ENCODE measurements around the gene SCAMP2.

Gene SCAMP2

GRCh38 chr15:74857671-74858368, 15.3 kb downstream of the SCAMP2 start:
- DNase-seq, result no peak

GRCh38 chr15:74857082-74857655, 16.0 kb downstream of the SCAMP2 start:
- no peak for DNase-seq

GRCh38 chr15:74856537-74856936, 16.6 kb downstream of the SCAMP2 start:
- no peak for DNase-seq

DNA sequence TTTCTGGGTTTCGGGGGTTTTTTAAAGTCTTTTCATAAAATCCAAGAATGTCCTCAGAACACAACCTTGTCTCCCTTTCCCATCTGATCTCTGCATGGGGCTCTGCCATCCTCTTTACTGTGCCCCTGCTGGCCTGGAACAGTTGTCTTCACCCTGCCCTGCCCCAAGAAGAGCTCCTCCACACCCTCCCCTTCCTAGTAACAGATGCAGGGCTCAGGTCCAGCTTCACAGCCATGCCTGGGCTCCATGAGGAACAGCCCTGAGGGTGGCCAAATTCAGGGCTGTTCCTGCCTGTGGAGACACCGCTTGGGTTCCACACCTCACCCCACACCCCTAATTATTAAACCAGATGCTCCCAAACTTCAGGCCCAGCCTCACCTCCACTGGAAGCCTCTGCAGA, 17.3 kb downstream of the SCAMP2 start:
- DNase-seq, result no peak

- DNase-seq, result no peak
Observed at GRCh38 chr15:74854453-74855022, 18.6 kb downstream of the SCAMP2 start.

DNA sequence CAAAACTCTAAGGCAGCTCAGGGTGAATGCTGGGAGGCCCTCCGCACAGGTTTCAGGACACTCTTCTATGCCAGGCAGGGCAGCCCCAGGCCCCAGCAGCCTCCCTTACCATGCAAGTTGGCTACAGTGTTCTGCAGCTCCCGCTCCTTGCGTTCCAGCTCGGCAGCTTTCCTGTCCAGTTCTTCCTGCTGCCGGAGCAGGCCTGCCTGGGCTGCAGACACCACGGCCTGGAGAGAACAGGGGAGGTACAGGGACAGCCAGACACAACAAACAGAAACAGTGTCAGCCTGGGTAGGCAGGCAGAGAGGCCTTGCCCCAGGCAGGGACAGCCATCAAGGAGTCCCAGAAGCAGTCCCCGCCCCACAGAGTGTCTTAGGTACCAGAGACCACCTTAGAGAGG, 21.2 kb downstream of the SCAMP2 start:
- no peak for DNase-seq

DNA sequence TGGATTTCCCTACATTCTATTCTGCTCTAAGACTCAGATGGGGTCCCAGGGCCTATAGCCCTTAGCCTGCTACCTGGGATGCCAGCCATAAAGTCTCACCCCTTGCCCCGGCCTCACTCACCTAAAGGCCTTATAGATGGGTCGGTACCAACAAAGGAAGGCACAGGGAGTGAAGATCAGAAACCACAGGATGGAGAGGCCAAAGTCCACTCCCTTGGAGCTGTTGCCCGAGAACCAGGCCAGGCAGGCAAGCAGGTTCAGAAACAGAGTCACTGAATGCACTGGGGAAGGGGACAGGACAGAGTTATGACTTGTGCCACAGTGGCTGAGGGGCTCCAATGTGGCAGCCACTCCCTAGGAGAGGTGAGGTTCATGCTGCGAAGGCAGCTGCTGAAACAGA, 22.8 kb downstream of the SCAMP2 start:
- DNase-seq, result no peak

DNA sequence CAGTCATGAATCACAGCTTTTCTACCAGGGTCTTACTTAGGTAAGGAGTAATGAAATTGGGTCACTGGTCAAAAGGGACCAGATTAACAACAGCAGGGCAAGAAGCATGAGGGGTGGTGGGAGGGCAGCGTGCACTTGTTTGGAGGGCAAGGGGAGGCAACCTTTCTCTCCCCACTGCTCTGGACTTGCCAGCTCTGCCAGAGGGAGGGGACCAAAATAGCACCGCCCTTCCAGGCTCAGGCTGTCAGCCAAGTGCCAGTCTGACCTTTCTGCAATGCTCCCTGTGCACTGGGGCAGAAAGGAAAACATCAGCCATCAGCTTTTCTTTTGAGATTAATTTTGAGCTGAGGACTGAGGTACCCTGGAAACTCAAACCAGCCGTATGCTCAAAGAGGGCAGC, 25.7 kb downstream of the SCAMP2 start:
- no peak for DNase-seq

- no peak for DNase-seq
Observed at GRCh38 chr15:74845581-74845980, 27.6 kb downstream of the SCAMP2 start.

DNA sequence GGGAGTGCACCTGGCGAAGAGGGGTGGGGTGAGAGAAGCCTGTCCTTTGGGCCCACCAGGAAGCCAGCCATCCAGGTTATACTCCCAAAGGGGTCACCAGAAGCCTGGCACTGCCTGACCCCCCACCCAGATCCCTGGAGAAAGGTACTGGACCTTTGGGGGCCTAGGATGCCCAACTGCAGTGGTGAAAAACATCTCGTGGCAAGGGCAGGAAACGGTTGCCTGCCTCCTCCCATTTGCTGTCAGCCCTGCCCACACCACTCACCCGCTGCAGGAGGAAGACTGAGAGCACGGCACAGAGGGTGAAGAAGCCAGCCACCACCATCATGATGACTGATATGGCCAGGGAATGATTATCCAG, 28.0 kb downstream of the SCAMP2 start:
- no peak for DNase-seq

- DNase-seq, result no peak
Observed at GRCh38 chr15:74844319-74845207, 28.6 kb downstream of the SCAMP2 start.

- no peak for DNase-seq
Observed at GRCh38 chr15:74843891-74844299, 29.3 kb downstream of the SCAMP2 start.

- DNase-seq, result no peak
Observed at GRCh38 chr15:74843445-74843828, 29.7 kb downstream of the SCAMP2 start.

DNA sequence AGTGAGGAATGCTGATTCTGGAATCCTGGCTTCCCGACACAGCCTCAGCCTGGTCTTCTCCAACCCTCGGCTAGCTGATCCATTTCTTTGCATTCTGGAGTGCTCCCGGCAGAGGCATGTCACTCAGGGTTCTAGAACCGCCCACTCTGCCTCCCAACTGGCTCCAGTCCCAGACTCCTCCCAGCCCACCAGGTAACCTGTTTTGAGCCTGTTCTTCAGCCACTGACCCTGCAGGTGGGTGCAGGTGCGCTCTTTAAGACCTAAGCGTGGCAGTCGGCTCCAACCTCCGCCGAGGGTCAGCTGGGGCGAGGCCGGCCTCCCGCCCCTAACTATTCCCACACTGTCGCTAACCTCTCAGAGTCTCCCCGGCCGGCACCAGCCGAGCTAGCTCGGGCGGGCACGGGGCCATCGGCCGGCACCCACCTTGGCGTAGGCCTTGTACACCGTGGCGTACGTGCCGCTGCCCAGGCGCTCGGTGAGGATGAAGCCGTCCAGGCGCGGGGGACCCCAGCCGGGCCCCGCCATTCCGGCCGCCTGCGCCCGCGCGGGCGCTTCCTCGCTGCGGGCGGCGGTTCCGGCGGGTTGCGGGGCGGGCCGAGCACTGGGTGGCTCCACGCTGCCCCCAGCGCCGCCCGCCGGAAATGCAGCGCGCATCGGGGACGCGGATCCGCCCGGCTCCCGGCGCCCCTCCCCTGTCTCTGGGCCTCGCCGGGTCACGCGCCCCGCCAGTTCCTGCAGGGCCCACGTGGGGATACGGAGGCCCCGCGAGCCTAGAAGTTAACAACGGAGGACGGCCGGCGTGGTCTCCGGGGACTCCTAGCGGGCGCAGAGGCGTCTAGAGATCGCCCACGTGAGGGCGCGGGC, 30.4 kb downstream of the SCAMP2 start, which contains the start of gene ULK3:
TSS of gene ULK3 (minus strand) at position 576 of the 864 bp plus-strand sequence. CDS start at position 525, 51 bp downstream.
- DNase-seq, result peak; percentile 93

GRCh38 chr15:74841891-74842373, 31.2 kb downstream of the SCAMP2 start:
- DNase-seq, result no peak

DNA sequence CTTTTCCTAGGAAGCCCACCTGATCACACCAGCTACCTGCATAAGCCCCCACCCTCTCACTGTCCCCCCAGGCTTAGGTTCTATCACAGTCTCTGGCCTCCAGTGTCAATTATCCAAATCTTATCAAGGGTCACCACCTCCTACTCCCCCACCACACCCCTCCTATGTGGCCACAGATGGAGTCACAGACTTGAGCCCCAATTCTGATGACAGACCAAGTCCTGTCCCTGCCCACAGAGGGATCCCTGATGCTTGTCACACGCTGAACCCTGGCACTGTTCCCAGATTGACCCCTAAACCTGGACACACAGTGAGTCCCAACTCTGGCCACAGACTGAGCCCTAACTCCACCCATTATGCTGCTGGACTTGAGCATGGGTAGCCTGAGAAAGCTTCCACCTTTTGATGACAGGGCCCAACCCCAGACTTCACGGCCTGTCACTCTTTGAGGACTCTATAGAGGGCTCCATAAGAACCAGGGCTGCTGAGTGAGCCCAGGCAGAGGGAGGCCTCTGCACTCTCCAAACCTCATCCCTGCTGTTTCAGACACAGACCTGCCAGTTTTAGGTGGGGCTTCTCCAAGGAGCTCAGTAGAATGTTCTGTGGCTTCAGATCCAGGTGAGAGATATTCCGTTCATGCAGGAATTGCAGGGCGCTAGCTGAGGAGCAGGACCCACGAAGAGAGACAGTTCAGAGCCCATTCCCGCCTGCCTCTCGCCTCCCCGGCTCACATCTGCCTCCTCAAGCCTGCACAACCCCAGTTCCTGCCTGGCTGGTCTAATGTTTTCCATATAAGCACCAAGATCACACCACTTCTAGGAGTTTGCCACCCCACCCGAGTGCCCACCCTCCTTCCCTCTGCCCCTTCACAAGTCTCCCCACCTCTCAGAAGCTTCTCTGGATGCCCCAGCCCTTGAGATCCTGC, 32.1 kb downstream of the SCAMP2 start:
- DNase-seq, result no peak

GRCh38 chr15:74839526-74840395, 33.4 kb downstream of the SCAMP2 start:
- DNase-seq, result no peak

- DNase-seq, result no peak
Observed at GRCh38 chr15:74838746-74839525, 34.2 kb downstream of the SCAMP2 start.

- DNase-seq, result no peak
Observed at GRCh38 chr15:74838137-74838516, 35.0 kb downstream of the SCAMP2 start.

All from NCI-H526 treated with DMSO at 0.1 percent for 48 hours (cell line).